A673 (cell line): Measurements from ENCODE around the gene SERGEF. TPM values are rescaled to one million over a fixed set of nuclear protein-coding genes. Genes with fewer than 3 reads are reported as not detected.
A peak's percentile ranks its signal among the peaks of the same experiment; 100 is the strongest.

ENCODE experiments used
- BruUV-seq: library from RNA; stranded (reverse); fragments of 400-500 nt; replicated peaks from 2 replicates; lab custom pipeline; 2021; lab: Mats Ljungman, UMichigan
- CTCF ChIA-PET: fragments of 300-600 bp; sonication (Branson Sonifier 250); formaldehyde crosslinking; loops from one replicate; lab custom pipeline; 2022; ENCODE audit warnings: antibody characterized with exemption; lab: Charles Lee
- POLR2A ChIA-PET: fragments of 300-600 bp; sonication (Branson Sonifier 250); formaldehyde crosslinking; loops from one replicate; lab custom pipeline; 2022; ENCODE audit warnings: antibody characterized with exemption; ENCODE audit not compliant: low non-redundant PET; lab: Charles Lee
- DNase-seq: peaks from one replicate; pipeline ENCODE4 v3.0.0-alpha.2; 2015; ENCODE audit warnings: low spot score
- H3K27ac ChIP-seq: fragments of 200-600 bp; sonication (generic); 2 replicates; pipeline ENCODE4 v1.5.1; 2016; ENCODE audit warnings: mixed run types, low read depth, mild to moderate bottlenecking, mixed read lengths, antibody characterized with exemption, low read length; ENCODE audit not compliant: poor library complexity, severe bottlenecking
- H3K27me3 ChIP-seq: fragments of 200-600 bp; sonication (generic); replicated peaks from 2 replicates; pipeline ENCODE4 v1.6.1; 2017; ENCODE audit warnings: mixed run types, low read depth, mild to moderate bottlenecking, mixed read lengths, antibody characterized with exemption, low read length; ENCODE audit not compliant: insufficient read depth, poor library complexity
- H3K36me3 ChIP-seq: fragments of 200-600 bp; sonication (generic); 2 replicates; pipeline ENCODE4 v1.6.1; 2016; ENCODE audit warnings: mixed run types, mild to moderate bottlenecking, mixed read lengths, antibody characterized with exemption, low read length; ENCODE audit not compliant: insufficient read depth, poor library complexity, severe bottlenecking
- H3K4me1 ChIP-seq: fragments of 200-600 bp; sonication (generic); 2 replicates; pipeline ENCODE4 v1.6.1; 2017; ENCODE audit warnings: mixed run types, mild to moderate bottlenecking, mixed read lengths, antibody characterized with exemption, low read length; ENCODE audit not compliant: insufficient read depth, poor library complexity, severe bottlenecking
- H3K4me3 ChIP-seq: fragments of 200-600 bp; sonication (generic); 2 replicates; pipeline ENCODE4 v1.5.1; 2016; ENCODE audit warnings: low read depth, mixed run types, mild to moderate bottlenecking, mixed read lengths, low read length; ENCODE audit not compliant: poor library complexity, severe bottlenecking
- H3K9me3 ChIP-seq: fragments of 200-600 bp; sonication (generic); 2 replicates; pipeline ENCODE4 v1.6.1; 2016; ENCODE audit warnings: mixed run types, low read depth, mild to moderate bottlenecking, mixed read lengths, antibody characterized with exemption, low read length; ENCODE audit not compliant: poor library complexity, severe bottlenecking
- CTCF ChIP-seq: fragments of 300-800, 200-600 bp; sonication (generic); conservative IDR thresholded peaks from 2 replicates; pipeline ENCODE4 v1.5.1; 2017; ENCODE audit warnings: low read depth, mild to moderate bottlenecking, antibody characterized with exemption, low read length, moderate library complexity, mixed read lengths
- EZH2 ChIP-seq: fragments of 200-600 bp; sonication (generic); IDR thresholded peaks from 2 replicates; pipeline ENCODE4 v1.6.1; 2017; ENCODE audit warnings: borderline replicate concordance, low read depth, mild to moderate bottlenecking, mixed read lengths, antibody characterized with exemption, low read length; ENCODE audit not compliant: poor library complexity, severe bottlenecking
- intact Hi-C: fragments of 100-400 bp; cut with micrococcal nuclease; formaldehyde crosslinking; loops from one replicate; pipeline ENCODE4 v1.10.0; 2022; ENCODE audit not compliant: unreplicated experiment
- total RNA-seq: library from RNA; stranded (reverse); gene quantifications from 2 replicates; pipeline ENCODE4 v1.2.3, GENCODE V29; 2021

Gene SERGEF
- total RNA-seq, 1 experiment from 2014 or later = 15.2 TPM

GRCh38 chr11:17914957-17915356 is 97.9 kb downstream of the SERGEF start:
- H3K27me3 ChIP-seq = no peaks in the 10 kb centered on the region
- POLR2A ChIA-PET = no interaction called here

GRCh38 chr11:17907046-17907445 is 105.8 kb downstream of the SERGEF start:
- intact Hi-C loops = no loop called here
- Histone ChIP-seq H3K27me3 (no peaks in the 10 kb centered on the region), H3K27ac (no peak overlapping the region), H3K36me3 (no peaks in the 10 kb centered on the region), H3K4me3 (no peak overlapping the region), H3K9me3 (no peaks in the 10 kb centered on the region), H3K4me1 (no peaks in the 10 kb centered on the region)
- ChIA-PET CTCF (no interaction called here), POLR2A (no interaction called here)
- TF ChIP-seq CTCF (no peak), EZH2 (no peak)
- no TSS peak for BruUV-seq
- DNase-seq = no peak

More at GRCh38 chr11:17914957-17915356, 97.9 kb downstream of the SERGEF start:
- Histone ChIP-seq H3K27ac (no peak overlapping the region), H3K4me3 (no peak overlapping the region), H3K36me3 (no peaks in the 10 kb centered on the region), H3K4me1 (no peaks in the 10 kb centered on the region), H3K9me3 (no peaks in the 10 kb centered on the region)
- no peak for DNase-seq
- no TSS peak for BruUV-seq
- no peak for TF ChIP-seq CTCF
- no peak for TF ChIP-seq EZH2
- CTCF ChIA-PET = no interaction called here
- intact Hi-C loops = no loop called here

- peak; percentile 43 for TF ChIP-seq CTCF
- TF ChIP-seq EZH2 = no peak
- Histone ChIP-seq H3K4me1 (no peaks in the 10 kb centered on the region), H3K4me3 (no peak overlapping the region), H3K9me3 (no peaks in the 10 kb centered on the region), H3K27me3 (no peaks in the 10 kb centered on the region), H3K27ac (no peak overlapping the region), H3K36me3 (no peaks in the 10 kb centered on the region)
- no TSS peak for BruUV-seq
- POLR2A ChIA-PET = no interaction called here
- intact Hi-C loops = no loop called here
- no peak for DNase-seq
- CTCF ChIA-PET = interaction anchor here (1.0 kb wide), 1 partner anchor 175 kb away, joined by 4 read pairs; no protein-coding TSS in a partner anchor
These were observed 106.4 kb downstream of the SERGEF start for GRCh38 chr11:17906436-17906835.
